ENCODE measurements around the gene NSD1. TPM values are rescaled to one million over a fixed set of nuclear protein-coding genes. Genes with fewer than 3 reads are reported as not detected.

The NSD1 gene
- total RNA-seq, 2 experiments from 2014 or later, result 91.8 to 98.4 TPM

DNA sequence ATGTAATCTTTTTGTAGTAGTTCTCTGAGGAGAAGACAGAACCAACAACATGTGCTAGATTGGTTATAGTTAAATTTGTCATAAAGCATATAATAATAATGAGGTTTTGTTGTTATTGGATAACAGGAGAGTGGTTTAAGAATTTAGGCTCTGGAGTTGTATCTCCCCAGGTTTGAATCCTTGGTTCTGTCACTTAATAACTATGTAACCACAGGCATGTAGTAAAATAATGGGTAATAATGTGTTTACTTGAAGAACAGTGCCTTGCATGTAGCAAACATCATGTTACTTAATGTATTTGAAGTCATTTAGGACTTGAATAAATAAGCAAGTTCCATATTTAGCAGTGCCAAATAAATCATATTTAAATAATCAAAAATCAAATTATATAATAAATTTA is 55.8 kb downstream of the NSD1 start:
- peaks cover 2% of the 10 kb centered on the region for H3K4me1 Mint-ChIP-seq (ENCODE audit: low read depth)
- no peaks in the 10 kb centered on the region for H3K9me3 Mint-ChIP-seq (ENCODE audit: insufficient read depth)
- no peak overlapping the region for H3K27ac Mint-ChIP-seq
- ChIA-PET POLR2A (interaction anchor here (0.6 kb wide), 1 partner anchor 40 kb away, joined by 3 read pairs; no protein-coding TSS in a partner anchor), CTCF (no interaction called here)
- H3K27me3 Mint-ChIP-seq (ENCODE audit: low read depth), result no peaks in the 10 kb centered on the region
- peaks cover 17% of the 10 kb centered on the region for H3K36me3 Mint-ChIP-seq (ENCODE audit: low read depth)
- DNase-seq, result no peak
- no peak overlapping the region for H3K4me3 Mint-ChIP-seq
- ATAC-seq, result no peak

- ChIA-PET POLR2A (no interaction called here), CTCF (no interaction called here)
- Mint-ChIP-seq H3K4me3 (no peak overlapping the region), H3K4me1 (ENCODE audit: low read depth) (peaks cover 2% of the 10 kb centered on the region), H3K27me3 (ENCODE audit: low read depth) (no peaks in the 10 kb centered on the region), H3K27ac (no peak overlapping the region), H3K9me3 (ENCODE audit: insufficient read depth) (no peaks in the 10 kb centered on the region), H3K36me3 (ENCODE audit: low read depth) (peaks cover 17% of the 10 kb centered on the region)
- DNase-seq (no peak), ATAC-seq (no peak)
Measured at GRCh38 chr5:177189965-177190364, 56.4 kb downstream of the NSD1 start.

GRCh38 chr5:177194268-177194667 is 60.7 kb downstream of the NSD1 start:
- ATAC-seq (no peak), DNase-seq (no peak)
- no peaks in the 10 kb centered on the region for H3K27me3 Mint-ChIP-seq (ENCODE audit: low read depth)
- H3K9me3 Mint-ChIP-seq (ENCODE audit: insufficient read depth), result no peaks in the 10 kb centered on the region
- ChIA-PET CTCF (interaction anchor here (1.7 kb wide), 1 partner anchor 81 kb away, joined by 5 read pairs; no protein-coding TSS in a partner anchor), POLR2A (no interaction called here)
- H3K27ac Mint-ChIP-seq, result no peak overlapping the region
- no peak overlapping the region for H3K4me3 Mint-ChIP-seq
- H3K36me3 Mint-ChIP-seq (ENCODE audit: low read depth), result peaks cover 26% of the 10 kb centered on the region
- peaks cover 7% of the 10 kb centered on the region for H3K4me1 Mint-ChIP-seq (ENCODE audit: low read depth)

- ChIA-PET POLR2A (no interaction called here), CTCF (no interaction called here)
- Mint-ChIP-seq H3K9me3 (ENCODE audit: insufficient read depth) (no peaks in the 10 kb centered on the region), H3K4me3 (no peak overlapping the region), H3K27me3 (ENCODE audit: low read depth) (no peaks in the 10 kb centered on the region), H3K4me1 (ENCODE audit: low read depth) (peaks cover 7% of the 10 kb centered on the region), H3K27ac (no peak overlapping the region), H3K36me3 (ENCODE audit: low read depth) (peaks cover 30% of the 10 kb centered on the region)
- DNase-seq, result peak; percentile 15
- ATAC-seq, result no peak
Measured at GRCh38 chr5:177195307-177195952, 61.9 kb downstream of the NSD1 start.

- H3K4me1 Mint-ChIP-seq (ENCODE audit: low read depth), result peaks cover 11% of the 10 kb centered on the region
- ATAC-seq, result no peak
- H3K4me3 Mint-ChIP-seq, result no peak overlapping the region
- no peak for DNase-seq
- no peaks in the 10 kb centered on the region for H3K9me3 Mint-ChIP-seq (ENCODE audit: insufficient read depth)
- no peaks in the 10 kb centered on the region for H3K27me3 Mint-ChIP-seq (ENCODE audit: low read depth)
- peaks cover 40% of the 10 kb centered on the region for H3K36me3 Mint-ChIP-seq (ENCODE audit: low read depth)
- CTCF ChIA-PET, result no interaction called here
- H3K27ac Mint-ChIP-seq, result no peak overlapping the region
- POLR2A ChIA-PET, result no interaction called here
Measured at GRCh38 chr5:177198738-177199137, 65.2 kb downstream of the NSD1 start.

- POLR2A ChIA-PET, result no interaction called here
- H3K27ac Mint-ChIP-seq, result no peak overlapping the region
Measured at GRCh38 chr5:177204281-177204680, 70.7 kb downstream of the NSD1 start.

DNA sequence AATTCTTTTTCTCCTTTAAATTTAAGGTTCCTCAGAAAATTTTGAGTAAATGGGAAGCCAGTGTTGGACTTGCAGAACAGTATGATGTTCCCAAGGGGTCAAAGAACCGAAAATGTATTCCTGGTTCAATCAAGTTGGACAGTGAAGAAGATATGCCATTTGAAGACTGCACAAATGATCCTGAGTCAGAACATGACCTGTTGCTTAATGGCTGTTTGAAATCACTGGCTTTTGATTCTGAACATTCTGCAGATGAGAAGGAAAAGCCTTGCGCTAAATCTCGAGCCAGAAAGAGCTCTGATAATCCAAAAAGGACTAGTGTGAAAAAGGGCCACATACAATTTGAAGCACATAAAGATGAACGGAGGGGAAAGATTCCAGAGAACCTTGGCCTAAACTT is 76.0 kb downstream of the NSD1 start:
- no peak overlapping the region for H3K27ac Mint-ChIP-seq
- DNase-seq (no peak), ATAC-seq (no peak)
- H3K4me3 Mint-ChIP-seq, result no peak overlapping the region
- CTCF ChIA-PET, result interaction anchor here (1.9 kb wide), 1 partner anchor 96 kb away, joined by 5 read pairs; no protein-coding TSS in a partner anchor
- H3K4me1 Mint-ChIP-seq (ENCODE audit: low read depth), result peaks cover 1% of the 10 kb centered on the region
- no peaks in the 10 kb centered on the region for H3K9me3 Mint-ChIP-seq (ENCODE audit: insufficient read depth)
- POLR2A ChIA-PET, result no interaction called here
- H3K27me3 Mint-ChIP-seq (ENCODE audit: low read depth), result no peaks in the 10 kb centered on the region
- H3K36me3 Mint-ChIP-seq (ENCODE audit: low read depth), result peaks cover 59% of the 10 kb centered on the region

More at GRCh38 chr5:177204281-177204680, 70.7 kb downstream of the NSD1 start:
- CTCF ChIA-PET, result interaction anchor here (0.7 to 1.4 kb wide), 2 partner anchors 92 to 133 kb away, joined by 3 to 4 read pairs; no protein-coding TSS in a partner anchor
- Mint-ChIP-seq H3K9me3 (ENCODE audit: insufficient read depth) (no peaks in the 10 kb centered on the region), H3K27me3 (ENCODE audit: low read depth) (no peaks in the 10 kb centered on the region), H3K4me3 (no peak overlapping the region), H3K36me3 (ENCODE audit: low read depth) (peaks cover 36% of the 10 kb centered on the region), H3K4me1 (ENCODE audit: low read depth) (peaks cover 4% of the 10 kb centered on the region)
- ATAC-seq (no peak), DNase-seq (no peak)

- ChIA-PET CTCF (no interaction called here), POLR2A (no interaction called here)
- H3K4me3 Mint-ChIP-seq, result no peak overlapping the region
- ATAC-seq (no peak), DNase-seq (no peak)
- H3K9me3 Mint-ChIP-seq (ENCODE audit: insufficient read depth), result no peaks in the 10 kb centered on the region
- no peak overlapping the region for H3K27ac Mint-ChIP-seq
- peaks cover 64% of the 10 kb centered on the region for H3K36me3 Mint-ChIP-seq (ENCODE audit: low read depth)
- H3K27me3 Mint-ChIP-seq (ENCODE audit: low read depth), result no peaks in the 10 kb centered on the region
- peaks cover 1% of the 10 kb centered on the region for H3K4me1 Mint-ChIP-seq (ENCODE audit: low read depth)
Measured at GRCh38 chr5:177212242-177212641, 78.7 kb downstream of the NSD1 start.

DNA sequence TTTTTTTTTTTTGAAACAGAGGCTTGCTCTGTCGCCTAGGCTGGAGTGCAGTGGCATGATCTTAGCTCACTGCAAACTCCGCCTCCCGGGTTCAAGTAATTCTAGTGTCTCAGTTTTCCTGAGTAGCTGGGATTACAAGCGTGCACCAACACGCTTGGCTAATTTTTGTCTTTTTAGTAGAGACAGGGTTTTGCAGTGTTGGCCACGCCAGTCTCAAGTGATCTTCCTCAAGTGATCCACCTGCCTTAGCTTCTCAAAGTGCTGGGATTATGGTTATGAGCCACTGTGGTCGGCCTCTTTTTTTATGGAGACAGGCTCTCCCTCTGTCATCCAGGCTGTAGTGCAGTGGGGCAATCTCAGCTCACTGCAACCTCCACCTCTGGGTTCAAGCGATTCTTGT is 87.0 kb downstream of the NSD1 start:
- ATAC-seq (no peak), DNase-seq (no peak)
- peaks cover 42% of the 10 kb centered on the region for H3K36me3 Mint-ChIP-seq (ENCODE audit: low read depth)
- H3K4me1 Mint-ChIP-seq (ENCODE audit: low read depth), result peaks cover 4% of the 10 kb centered on the region
- POLR2A ChIA-PET, result no interaction called here
- no peaks in the 10 kb centered on the region for H3K9me3 Mint-ChIP-seq (ENCODE audit: insufficient read depth)
- H3K27ac Mint-ChIP-seq, result no peak overlapping the region
- no peaks in the 10 kb centered on the region for H3K27me3 Mint-ChIP-seq (ENCODE audit: low read depth)
- CTCF ChIA-PET, result no interaction called here
- no peak overlapping the region for H3K4me3 Mint-ChIP-seq

DNA sequence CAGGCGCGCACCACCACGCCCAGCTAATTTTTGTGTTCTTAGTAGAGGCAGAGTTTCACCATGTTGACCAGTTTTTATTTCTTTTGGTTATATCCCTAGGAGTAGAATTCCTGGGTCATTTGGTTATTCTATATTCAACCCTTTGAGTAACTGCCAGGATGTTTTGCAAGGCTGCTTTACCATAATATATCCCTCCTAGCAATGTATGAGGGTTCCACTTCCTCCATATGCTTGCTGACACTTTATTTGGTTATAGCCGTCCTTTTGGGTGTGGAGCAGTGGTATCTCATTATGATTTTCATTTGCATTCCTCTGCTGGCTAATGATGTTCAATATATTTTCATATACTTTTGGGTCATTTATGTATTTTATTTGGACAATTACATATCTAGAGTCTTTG is 88.7 kb downstream of the NSD1 start:
- Mint-ChIP-seq H3K36me3 (ENCODE audit: low read depth) (peaks cover 34% of the 10 kb centered on the region), H3K9me3 (ENCODE audit: insufficient read depth) (no peaks in the 10 kb centered on the region), H3K27ac (no peak overlapping the region), H3K27me3 (ENCODE audit: low read depth) (no peaks in the 10 kb centered on the region), H3K4me1 (ENCODE audit: low read depth) (peaks cover 4% of the 10 kb centered on the region), H3K4me3 (no peak overlapping the region)
- ChIA-PET POLR2A (no interaction called here), CTCF (no interaction called here)
- ATAC-seq (no peak), DNase-seq (no peak)

- DNase-seq (no peak), ATAC-seq (no peak)
- H3K4me1 Mint-ChIP-seq (ENCODE audit: low read depth), result no peaks in the 10 kb centered on the region
- ChIA-PET POLR2A (no interaction called here), CTCF (interaction anchor here (1.3 kb wide), 1 partner anchor 112 kb away, joined by 3 read pairs; no protein-coding TSS in a partner anchor)
- H3K36me3 Mint-ChIP-seq (ENCODE audit: low read depth), result peaks cover 33% of the 10 kb centered on the region
- H3K9me3 Mint-ChIP-seq (ENCODE audit: insufficient read depth), result no peaks in the 10 kb centered on the region
- no peak overlapping the region for H3K4me3 Mint-ChIP-seq
- H3K27me3 Mint-ChIP-seq (ENCODE audit: low read depth), result no peaks in the 10 kb centered on the region
- no peak overlapping the region for H3K27ac Mint-ChIP-seq
Measured at GRCh38 chr5:177225798-177226197, 92.2 kb downstream of the NSD1 start.

DNA sequence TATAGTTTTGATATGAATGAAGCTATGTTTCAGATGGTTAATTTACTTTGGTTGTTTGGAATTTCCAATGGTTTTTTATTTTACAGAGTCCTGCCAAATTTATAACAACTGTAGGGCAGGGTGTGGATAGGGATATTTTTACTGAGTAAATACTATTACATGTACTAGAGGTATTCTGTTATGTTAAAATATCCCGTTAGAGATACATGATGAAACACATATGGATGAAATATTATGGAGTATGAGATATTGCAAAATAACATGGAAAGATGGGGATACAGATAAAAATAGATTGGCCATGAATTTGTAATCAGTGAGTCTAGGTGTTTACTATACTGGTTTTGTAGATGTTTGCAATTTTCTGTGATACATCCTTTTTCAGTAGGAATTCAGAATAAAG is 93.3 kb downstream of the NSD1 start:
- Mint-ChIP-seq H3K4me3 (no peak overlapping the region), H3K4me1 (ENCODE audit: low read depth) (no peaks in the 10 kb centered on the region), H3K9me3 (ENCODE audit: insufficient read depth) (no peaks in the 10 kb centered on the region), H3K27me3 (ENCODE audit: low read depth) (no peaks in the 10 kb centered on the region), H3K27ac (no peak overlapping the region), H3K36me3 (ENCODE audit: low read depth) (peaks cover 29% of the 10 kb centered on the region)
- DNase-seq, result no peak
- ChIA-PET CTCF (no interaction called here), POLR2A (no interaction called here)
- ATAC-seq, result no peak

DNA sequence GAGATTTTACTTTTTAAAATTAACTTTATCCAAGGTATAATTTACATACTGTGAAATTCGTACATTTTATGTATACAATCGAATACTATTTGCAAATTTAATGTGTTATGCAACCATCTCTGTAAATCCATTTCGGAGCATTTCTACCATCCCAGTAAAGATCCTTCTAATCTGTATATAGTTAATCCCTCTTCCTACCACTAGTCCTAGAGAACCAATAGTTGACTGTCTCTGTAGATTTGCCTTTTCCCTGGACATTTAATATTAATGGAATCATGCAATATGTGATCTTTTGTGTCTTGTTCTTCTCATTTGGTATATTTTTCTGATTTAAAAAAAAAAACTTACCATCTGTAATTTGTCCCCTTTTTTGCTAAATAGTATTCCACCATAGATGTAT is 95.2 kb downstream of the NSD1 start:
- POLR2A ChIA-PET, result no interaction called here
- ATAC-seq, result no peak

More for the DNA sequence above, 95.2 kb downstream of the NSD1 start:
- Mint-ChIP-seq H3K9me3 (ENCODE audit: insufficient read depth) (no peaks in the 10 kb centered on the region), H3K27ac (no peak overlapping the region), H3K36me3 (ENCODE audit: low read depth) (peaks cover 22% of the 10 kb centered on the region), H3K4me1 (ENCODE audit: low read depth) (no peaks in the 10 kb centered on the region), H3K4me3 (no peak overlapping the region), H3K27me3 (ENCODE audit: low read depth) (no peaks in the 10 kb centered on the region)
- no peak for DNase-seq
- CTCF ChIA-PET, result no interaction called here
